ENCODE data around the gene POU2F2. TPM values are rescaled to one million over a fixed set of nuclear protein-coding genes. Genes with fewer than 3 reads are reported as not detected.

Gene POU2F2
- total and polyA plus RNA-seq, 12 donors: 0.72 to 17.2 (median 3.1) TPM

GRCh38 chr19:42040031-42040430, 92.2 kb downstream of the POU2F2 start:
- no peaks in the 10 kb centered on the region for H3K27me3 ChIP-seq
- H3K4me3 ChIP-seq: no peak overlapping the region
- intact Hi-C loops (cut with DNase I): no loop called here
- H3K36me3 ChIP-seq (replicated peaks in 1 of 2): no peaks in the 10 kb centered on the region
- DNase-seq: no peak
- H3K27ac ChIP-seq: no peak overlapping the region
- no peaks in the 10 kb centered on the region for H3K9me3 ChIP-seq (replicated peaks in 1 of 3)
- H3K4me1 ChIP-seq (replicated peaks in 1 of 2): no peaks in the 10 kb centered on the region
- TF ChIP-seq CTCF (IDR thresholded peaks at IDR 0.05): no peak
- no peak for TF ChIP-seq POLR2A (IDR thresholded peaks at IDR 0.05)

- TF ChIP-seq CTCF (IDR thresholded peaks at IDR 0.05): no peak
- TF ChIP-seq POLR2A (IDR thresholded peaks at IDR 0.05): no peak
- Histone ChIP-seq H3K4me1 (replicated peaks in 1 of 2) (no peaks in the 10 kb centered on the region), H3K36me3 (replicated peaks in 1 of 2) (no peaks in the 10 kb centered on the region), H3K9me3 (replicated peaks in 1 of 3) (no peaks in the 10 kb centered on the region), H3K27me3 (no peaks in the 10 kb centered on the region), H3K27ac (no peak overlapping the region), H3K4me3 (no peak overlapping the region)
- intact Hi-C loops (cut with DNase I): no loop called here
- WGBS, 4 donors: 37 to 45% (median 39%) methylated on average over 4 to 6 of the region's 6 CpGs
- DNase-seq: peak; percentile 8 to 72 (median 36)
Observed at GRCh38 chr19:42038666-42039065, 93.6 kb downstream of the POU2F2 start.

- 66 to 82% (median 76%) methylated on average over 4 to 5 of the region's 5 CpGs for WGBS, 4 donors
- DNase-seq: no peak
- Histone ChIP-seq H3K9me3 (replicated peaks in 1 of 3) (no peaks in the 10 kb centered on the region), H3K4me1 (replicated peaks in 1 of 2) (no peaks in the 10 kb centered on the region), H3K36me3 (replicated peaks in 1 of 2) (no peaks in the 10 kb centered on the region), H3K4me3 (no peak overlapping the region), H3K27me3 (no peaks in the 10 kb centered on the region), H3K27ac (no peak overlapping the region)
- intact Hi-C loops (cut with DNase I): no loop called here
- TF ChIP-seq CTCF (IDR thresholded peaks at IDR 0.05): no peak
- TF ChIP-seq POLR2A (IDR thresholded peaks at IDR 0.05): no peak
Observed at GRCh38 chr19:42037649-42038048, 94.6 kb downstream of the POU2F2 start.

Small RNAs within 50 kb of the gene (microRNA-seq; reads per million reads assigned to microRNA genes)
- 0 reads per million in 3 donors for gene MIR4323

Small RNAs within 50 kb of the gene (small RNA-seq; reads per million reads assigned to genes)
- gene MIR4323: 0 reads per million in 2 donors

Other genes starting within 250 kb of the POU2F2 start
- 10 to 100 TPM in 8 of 9 donors, 1 to 10 TPM in 1; 8.3 to 86.9 (median 53.9) TPM for gene ARHGEF1, start 249.3 kb downstream of the POU2F2 start, total RNA-seq
- 100 to 1,000 TPM in 2 of 3 donors, 1 to 10 TPM in 1; 7.3 to 443 (median 196) TPM for gene ARHGEF1, start 249.3 kb downstream of the POU2F2 start, polyA plus RNA-seq
- gene ERFL, start 204.0 kb downstream of the POU2F2 start, total RNA-seq: not detected
- under 1 TPM in 1 of 3 donors, not detected in 2; 0.10 TPM for gene ERFL, start 204.0 kb downstream of the POU2F2 start, polyA plus RNA-seq
- 100 to 1,000 TPM; 106 to 397 (median 183) TPM for gene RABAC1, start 173.1 kb downstream of the POU2F2 start, total RNA-seq
- 100 to 1,000 TPM in 2 of 3 donors, 10 to 100 TPM in 1; 17.9 to 303 (median 174) TPM for gene RABAC1, start 173.1 kb downstream of the POU2F2 start, polyA plus RNA-seq
- 10 to 100 TPM in 2 of 9 donors, 1 to 10 TPM in 3, under 1 TPM in 3, not detected in 1; 0.11 to 35.0 (median 3.5) TPM for gene ATP1A3, start 138.2 kb downstream of the POU2F2 start, total RNA-seq
- 10 to 100 TPM in 1 of 3 donors, 1 to 10 TPM in 2; 4.1 to 14.2 (median 10.0) TPM for gene ATP1A3, start 138.2 kb downstream of the POU2F2 start, polyA plus RNA-seq
- gene GRIK5, start 62.2 kb downstream of the POU2F2 start, total RNA-seq: 1 to 10 TPM in 4 of 9 donors, under 1 TPM in 4, not detected in 1; 0.24 to 6.2 (median 0.85) TPM
- gene GRIK5, start 62.2 kb downstream of the POU2F2 start, polyA plus RNA-seq: 10 to 100 TPM in 1 of 3 donors, 1 to 10 TPM in 2; 2.3 to 11.9 (median 2.4) TPM
- 10 to 100 TPM in 7 of 9 donors, 1 to 10 TPM in 2; 6.4 to 16.9 (median 13.2) TPM for gene ZNF574, start 56.3 kb downstream of the POU2F2 start, total RNA-seq
- 1 to 10 TPM; 2.7 to 7.9 (median 5.4) TPM for gene ZNF574, start 56.3 kb downstream of the POU2F2 start, polyA plus RNA-seq
- 10 to 100 TPM; 27.1 to 54.8 (median 32.0) TPM for gene DEDD2, start 85.2 kb upstream of the POU2F2 start, total RNA-seq
- 10 to 100 TPM; 26.0 to 39.9 (median 26.2) TPM for gene DEDD2, start 85.2 kb upstream of the POU2F2 start, polyA plus RNA-seq
- 10 to 100 TPM in 2 of 9 donors, 1 to 10 TPM in 7; 4.2 to 12.5 (median 8.9) TPM for gene ZNF526, start 87.9 kb upstream of the POU2F2 start, total RNA-seq
- gene ZNF526, start 87.9 kb upstream of the POU2F2 start, polyA plus RNA-seq: 1 to 10 TPM; 2.0 to 5.1 (median 2.9) TPM
- 10 to 100 TPM; 19.5 to 61.9 (median 41.3) TPM for gene GSK3A, start 110.2 kb upstream of the POU2F2 start, total RNA-seq
- gene GSK3A, start 110.2 kb upstream of the POU2F2 start, polyA plus RNA-seq: 10 to 100 TPM; 51.0 to 94.9 (median 65.5) TPM
- 10 to 100 TPM; 11.4 to 71.2 (median 55.0) TPM for gene ERF, start 122.7 kb upstream of the POU2F2 start, total RNA-seq
- gene ERF, start 122.7 kb upstream of the POU2F2 start, polyA plus RNA-seq: 100 to 1,000 TPM in 1 of 3 donors, 10 to 100 TPM in 2; 14.3 to 147 (median 44.1) TPM
- 100 to 1,000 TPM in 1 of 9 donors, 10 to 100 TPM in 8; 11.9 to 119 (median 72.1) TPM for gene CIC, start 136.8 kb upstream of the POU2F2 start, total RNA-seq
- 100 to 1,000 TPM in 1 of 3 donors, 10 to 100 TPM in 2; 13.3 to 171 (median 61.7) TPM for gene CIC, start 136.8 kb upstream of the POU2F2 start, polyA plus RNA-seq
- 1 to 10 TPM in 7 of 9 donors, under 1 TPM in 2; 0.61 to 2.5 (median 1.6) TPM for gene PRR19, start 169.7 kb upstream of the POU2F2 start, total RNA-seq
- gene PRR19, start 169.7 kb upstream of the POU2F2 start, polyA plus RNA-seq: 1 to 10 TPM in 2 of 3 donors, under 1 TPM in 1; 0.51 to 2.3 (median 1.2) TPM
- 10 to 100 TPM; 22.7 to 59.8 (median 33.6) TPM for gene PAFAH1B3, start 170.2 kb upstream of the POU2F2 start, total RNA-seq
- 10 to 100 TPM; 15.9 to 56.4 (median 37.0) TPM for gene PAFAH1B3, start 170.2 kb upstream of the POU2F2 start, polyA plus RNA-seq
- gene TMEM145, start 180.9 kb upstream of the POU2F2 start, total RNA-seq: 1 to 10 TPM in 5 of 9 donors, under 1 TPM in 1, not detected in 3; 0.94 to 5.9 (median 2.8) TPM
- gene TMEM145, start 180.9 kb upstream of the POU2F2 start, polyA plus RNA-seq: 10 to 100 TPM in 1 of 3 donors, 1 to 10 TPM in 2; 4.5 to 31.7 (median 5.4) TPM
- 10 to 100 TPM in 8 of 9 donors, 1 to 10 TPM in 1; 9.0 to 51.9 (median 31.3) TPM for gene MEGF8, start 193.2 kb upstream of the POU2F2 start, total RNA-seq
- 10 to 100 TPM in 2 of 3 donors, 1 to 10 TPM in 1; 7.2 to 29.0 (median 13.0) TPM for gene MEGF8, start 193.2 kb upstream of the POU2F2 start, polyA plus RNA-seq

All from adrenal gland (tissue), 12 donors.